ENCODE measurements around the gene FBXL17. TPM values are rescaled to one million over a fixed set of nuclear protein-coding genes. Genes with fewer than 3 reads are reported as not detected.

Gene FBXL17
- total RNA-seq, 1 donor from 2014 or later, result 22.4 TPM

DNA sequence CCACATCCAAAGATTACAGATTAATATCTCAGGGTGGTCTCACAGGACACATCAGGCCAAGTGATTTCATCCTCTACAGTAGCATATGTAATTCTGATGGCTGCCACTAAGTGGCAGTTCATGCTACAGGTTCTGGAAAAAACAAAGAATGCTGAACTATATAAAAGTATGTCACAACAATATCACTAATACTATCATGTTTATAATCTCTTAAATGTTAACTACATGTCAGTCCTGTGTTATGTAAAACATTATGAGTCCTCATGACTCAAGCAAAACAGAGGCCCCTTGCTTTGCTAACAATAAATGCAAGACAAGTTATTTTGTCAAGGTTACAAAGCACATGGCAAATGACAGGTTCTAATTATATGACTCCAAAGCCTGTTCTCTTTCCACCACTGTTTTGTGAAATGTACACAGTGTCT, 233.2 kb downstream of the FBXL17 start:
- Histone ChIP-seq H3K27me3 (ENCODE audit: control insufficient read depth in 3 of 3, insufficient read depth in 3 of 3, low read length in 3 of 3) (no peaks in the 10 kb centered on the region), H3K36me3 (ENCODE audit: control insufficient read depth in 3 of 3, insufficient read depth in 3 of 3, low read length in 3 of 3) (peaks cover 0 to 3% (median 0%) of the 10 kb centered on the region in 3 donors), H3K27ac (ENCODE audit: low read depth, low read length) (no peak overlapping the region), H3K4me1 (ENCODE audit: control insufficient read depth in 3 of 3, insufficient read depth in 3 of 3, low read length in 3 of 3) (peaks cover 0 to 6% (median 0%) of the 10 kb centered on the region in 3 donors), H3K9me3 (ENCODE audit: control insufficient read depth in 3 of 3, low read length in 3 of 3) (no peaks in the 10 kb centered on the region), H3K9ac (ENCODE audit: low read depth in 1 of 3, low read length in 3 of 3) (no peak overlapping the region), H3K4me3 (ENCODE audit: low read length in 3 of 3) (no peak overlapping the region)

DNA sequence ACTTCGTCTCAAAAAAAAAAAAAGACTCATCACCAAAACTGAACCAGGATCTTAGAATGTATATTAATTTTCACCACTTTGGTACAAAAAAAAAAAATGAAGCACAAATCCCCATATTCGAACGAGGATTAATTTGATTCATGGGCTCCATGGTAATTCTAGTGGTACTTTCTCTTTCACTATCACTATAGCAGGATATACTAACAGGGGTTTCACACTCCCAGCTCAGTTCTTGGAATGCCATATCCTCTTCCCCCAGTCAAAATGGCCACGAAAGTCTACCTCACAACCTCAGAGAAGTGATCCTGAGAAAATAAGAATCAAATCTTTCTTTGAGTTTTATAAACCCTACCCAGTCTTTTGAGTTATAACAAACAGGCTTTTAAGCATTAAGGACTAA, 235.7 kb downstream of the FBXL17 start:
- Histone ChIP-seq H3K9me3 (ENCODE audit: control insufficient read depth in 3 of 3, low read length in 3 of 3) (no peaks in the 10 kb centered on the region), H3K4me1 (ENCODE audit: control insufficient read depth in 3 of 3, insufficient read depth in 3 of 3, low read length in 3 of 3) (peaks cover 0 to 6% (median 0%) of the 10 kb centered on the region in 3 donors), H3K9ac (ENCODE audit: low read depth in 1 of 3, low read length in 3 of 3) (no peak overlapping the region), H3K36me3 (ENCODE audit: control insufficient read depth in 3 of 3, insufficient read depth in 3 of 3, low read length in 3 of 3) (peaks cover 0 to 3% (median 0%) of the 10 kb centered on the region in 3 donors), H3K27ac (ENCODE audit: low read depth, low read length) (no peak overlapping the region), H3K27me3 (ENCODE audit: control insufficient read depth in 3 of 3, insufficient read depth in 3 of 3, low read length in 3 of 3) (no peaks in the 10 kb centered on the region), H3K4me3 (ENCODE audit: low read length in 3 of 3) (no peak overlapping the region)

DNA sequence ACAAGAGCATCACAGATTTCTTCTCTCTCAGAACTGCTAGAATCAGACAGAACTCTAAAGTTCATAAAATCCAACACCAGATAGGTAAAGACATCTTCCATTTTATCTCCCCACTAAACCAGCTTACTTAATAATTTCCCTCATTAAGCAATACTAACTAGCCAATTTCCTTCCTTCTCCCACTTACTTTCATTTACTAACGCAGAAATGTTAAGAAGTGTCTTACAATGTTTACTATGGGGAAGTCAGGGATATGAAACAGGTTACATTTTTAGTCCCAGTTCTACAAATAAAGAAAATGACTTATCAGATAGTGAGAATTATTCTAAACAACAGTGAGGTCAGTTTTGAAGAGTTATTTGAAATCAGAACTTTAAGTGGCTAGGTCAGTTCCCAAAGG, 236.5 kb downstream of the FBXL17 start:
- no peak overlapping the region for H3K4me3 ChIP-seq (ENCODE audit: low read length in 3 of 3)
- H3K36me3 ChIP-seq (ENCODE audit: control insufficient read depth in 3 of 3, insufficient read depth in 3 of 3, low read length in 3 of 3), result peaks cover 0 to 3% (median 0%) of the 10 kb centered on the region in 3 donors
- no peaks in the 10 kb centered on the region for H3K9me3 ChIP-seq (ENCODE audit: control insufficient read depth in 3 of 3, low read length in 3 of 3)
- H3K4me1 ChIP-seq (ENCODE audit: control insufficient read depth in 3 of 3, insufficient read depth in 3 of 3, low read length in 3 of 3), result peaks cover 0 to 6% (median 0%) of the 10 kb centered on the region in 3 donors
- no peak overlapping the region for H3K9ac ChIP-seq (ENCODE audit: low read depth in 1 of 3, low read length in 3 of 3)
- no peaks in the 10 kb centered on the region for H3K27me3 ChIP-seq (ENCODE audit: control insufficient read depth in 3 of 3, insufficient read depth in 3 of 3, low read length in 3 of 3)
- no peak overlapping the region for H3K27ac ChIP-seq (ENCODE audit: low read depth, low read length)

DNA sequence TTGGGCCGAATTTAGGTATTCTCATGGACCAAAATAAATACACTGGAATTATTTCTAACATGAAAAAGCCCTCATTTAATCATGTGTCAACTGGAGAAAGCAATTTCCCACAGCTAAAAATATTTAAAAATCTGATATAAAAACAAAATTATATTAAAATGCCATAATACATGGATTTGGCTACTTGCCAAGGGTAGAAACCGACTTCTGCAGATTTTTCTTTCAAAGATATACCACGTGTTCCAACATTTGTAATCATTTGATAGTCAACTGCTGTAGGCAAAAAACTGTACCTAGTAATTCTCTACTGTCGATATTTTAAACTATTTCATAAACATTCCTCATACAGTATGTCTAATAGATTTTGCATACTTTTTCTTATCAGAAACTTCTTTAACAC, 237.6 kb downstream of the FBXL17 start:
- H3K36me3 ChIP-seq (ENCODE audit: control insufficient read depth in 3 of 3, insufficient read depth in 3 of 3, low read length in 3 of 3), result peaks cover 0 to 3% (median 0%) of the 10 kb centered on the region in 3 donors
- H3K4me3 ChIP-seq (ENCODE audit: low read length in 3 of 3), result no peak overlapping the region
- no peak overlapping the region for H3K27ac ChIP-seq (ENCODE audit: low read depth, low read length)
- H3K9me3 ChIP-seq (ENCODE audit: control insufficient read depth in 3 of 3, low read length in 3 of 3), result no peaks in the 10 kb centered on the region
- no peaks in the 10 kb centered on the region for H3K27me3 ChIP-seq (ENCODE audit: control insufficient read depth in 3 of 3, insufficient read depth in 3 of 3, low read length in 3 of 3)
- no peak overlapping the region for H3K9ac ChIP-seq (ENCODE audit: low read depth in 1 of 3, low read length in 3 of 3)
- peaks cover 0 to 4% (median 0%) of the 10 kb centered on the region in 3 donors for H3K4me1 ChIP-seq (ENCODE audit: control insufficient read depth in 3 of 3, insufficient read depth in 3 of 3, low read length in 3 of 3)

DNA sequence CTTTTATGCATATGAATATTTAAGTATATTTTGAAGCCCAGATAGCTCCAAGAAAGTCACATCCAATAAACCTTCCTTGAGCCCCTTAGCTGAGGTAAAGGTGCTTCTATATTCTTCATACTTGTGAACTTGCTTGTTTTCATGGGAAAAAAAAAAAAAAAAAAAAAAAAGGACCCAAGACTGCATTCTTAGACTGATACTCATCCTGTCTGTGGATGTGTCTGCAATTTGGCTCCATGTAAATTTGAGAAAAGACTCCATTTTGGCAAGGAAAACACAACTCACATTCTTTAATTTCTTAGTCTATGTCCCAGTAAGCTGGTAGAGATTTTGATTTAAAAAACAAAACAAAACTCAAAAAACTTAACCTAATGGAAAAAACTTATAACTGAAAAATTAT, 238.3 kb downstream of the FBXL17 start:
- H3K9ac ChIP-seq (ENCODE audit: low read depth in 1 of 3, low read length in 3 of 3), result no peak overlapping the region
- no peak overlapping the region for H3K27ac ChIP-seq (ENCODE audit: low read depth, low read length)
- no peaks in the 10 kb centered on the region for H3K9me3 ChIP-seq (ENCODE audit: control insufficient read depth in 3 of 3, low read length in 3 of 3)
- no peaks in the 10 kb centered on the region for H3K27me3 ChIP-seq (ENCODE audit: control insufficient read depth in 3 of 3, insufficient read depth in 3 of 3, low read length in 3 of 3)
- no peak overlapping the region for H3K4me3 ChIP-seq (ENCODE audit: low read length in 3 of 3)
- no peaks in the 10 kb centered on the region for H3K4me1 ChIP-seq (ENCODE audit: control insufficient read depth in 3 of 3, insufficient read depth in 3 of 3, low read length in 3 of 3)
- H3K36me3 ChIP-seq (ENCODE audit: control insufficient read depth in 3 of 3, insufficient read depth in 3 of 3, low read length in 3 of 3), result peaks cover 0 to 3% (median 0%) of the 10 kb centered on the region in 3 donors

DNA sequence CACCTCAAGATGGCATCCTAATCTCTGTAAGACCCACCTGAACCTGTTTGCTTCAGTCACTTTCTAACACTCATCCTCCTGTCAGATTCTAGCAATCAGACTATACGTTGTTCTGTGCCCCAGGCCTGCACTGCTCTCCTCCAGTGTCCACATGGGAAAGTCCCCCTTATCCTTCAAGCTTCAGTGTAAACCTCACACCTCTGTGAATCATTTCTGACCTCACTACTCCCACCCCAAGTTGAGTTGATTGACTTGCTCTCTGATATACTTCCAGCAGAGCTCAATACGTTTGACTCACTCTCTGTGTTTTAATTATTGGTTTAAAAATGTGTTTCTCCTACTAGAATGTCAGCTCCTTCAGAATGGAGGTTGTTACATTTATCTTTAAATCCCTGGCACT, 240.2 kb downstream of the FBXL17 start:
- no peak overlapping the region for H3K4me3 ChIP-seq (ENCODE audit: low read length in 3 of 3)
- H3K9ac ChIP-seq (ENCODE audit: low read depth in 1 of 3, low read length in 3 of 3), result no peak overlapping the region
- no peaks in the 10 kb centered on the region for H3K27me3 ChIP-seq (ENCODE audit: control insufficient read depth in 3 of 3, insufficient read depth in 3 of 3, low read length in 3 of 3)
- H3K9me3 ChIP-seq (ENCODE audit: control insufficient read depth in 3 of 3, low read length in 3 of 3), result no peaks in the 10 kb centered on the region
- no peaks in the 10 kb centered on the region for H3K4me1 ChIP-seq (ENCODE audit: control insufficient read depth in 3 of 3, insufficient read depth in 3 of 3, low read length in 3 of 3)
- no peak overlapping the region for H3K27ac ChIP-seq (ENCODE audit: low read depth, low read length)
- peaks cover 0 to 2% (median 0%) of the 10 kb centered on the region in 3 donors for H3K36me3 ChIP-seq (ENCODE audit: control insufficient read depth in 3 of 3, insufficient read depth in 3 of 3, low read length in 3 of 3)

DNA sequence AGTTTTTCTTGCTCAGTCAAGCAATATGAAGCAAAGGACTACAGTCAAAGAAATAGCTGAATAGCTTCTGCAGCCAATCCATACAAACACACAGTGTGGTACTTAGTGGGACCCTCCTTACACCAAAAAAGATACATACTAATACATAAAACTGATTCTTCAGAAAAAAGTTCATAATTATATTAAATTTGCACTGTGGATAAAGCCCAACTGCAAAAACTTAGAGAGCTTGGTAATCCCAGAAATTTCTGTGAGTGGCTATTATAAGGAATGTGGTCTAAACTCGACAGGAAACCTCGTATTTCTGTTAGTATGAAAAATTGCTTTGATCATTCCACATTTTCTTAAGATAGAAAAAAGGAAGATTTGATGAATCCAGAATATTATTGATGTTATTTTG, 245.4 kb downstream of the FBXL17 start:
- Histone ChIP-seq H3K36me3 (ENCODE audit: control insufficient read depth in 3 of 3, insufficient read depth in 3 of 3, low read length in 3 of 3) (no peaks in the 10 kb centered on the region), H3K9ac (ENCODE audit: low read depth in 1 of 3, low read length in 3 of 3) (no peak overlapping the region), H3K9me3 (ENCODE audit: control insufficient read depth in 3 of 3, low read length in 3 of 3) (no peaks in the 10 kb centered on the region), H3K27me3 (ENCODE audit: control insufficient read depth in 3 of 3, insufficient read depth in 3 of 3, low read length in 3 of 3) (no peaks in the 10 kb centered on the region), H3K4me1 (ENCODE audit: control insufficient read depth in 3 of 3, insufficient read depth in 3 of 3, low read length in 3 of 3) (no peaks in the 10 kb centered on the region), H3K4me3 (ENCODE audit: low read length in 3 of 3) (no peak overlapping the region), H3K27ac (ENCODE audit: low read depth, low read length) (no peak overlapping the region)

DNA sequence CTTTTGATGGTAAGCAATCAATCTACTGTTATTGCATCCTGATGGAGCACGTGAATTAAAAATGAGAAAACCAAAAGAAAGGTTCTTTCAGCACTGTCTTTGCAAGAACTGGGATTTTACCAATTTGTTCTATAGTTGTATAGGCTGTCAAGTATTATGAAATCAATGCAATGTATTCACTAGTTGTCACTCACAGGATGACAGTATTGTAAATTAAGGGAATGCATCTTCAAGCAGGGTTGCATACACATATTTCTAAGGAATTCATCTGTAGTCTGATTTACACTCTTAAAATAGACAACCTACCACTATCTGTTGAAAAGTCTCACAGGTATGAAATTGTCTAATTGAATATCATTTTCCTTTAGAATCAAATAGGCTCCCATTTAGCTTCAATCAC, 252.8 kb downstream of the FBXL17 start:
- Histone ChIP-seq H3K4me1 (ENCODE audit: control insufficient read depth in 3 of 3, insufficient read depth in 3 of 3, low read length in 3 of 3) (no peaks in the 10 kb centered on the region), H3K27me3 (ENCODE audit: control insufficient read depth in 3 of 3, insufficient read depth in 3 of 3, low read length in 3 of 3) (no peaks in the 10 kb centered on the region), H3K36me3 (ENCODE audit: control insufficient read depth in 3 of 3, insufficient read depth in 3 of 3, low read length in 3 of 3) (no peaks in the 10 kb centered on the region), H3K9me3 (ENCODE audit: control insufficient read depth in 3 of 3, low read length in 3 of 3) (no peaks in the 10 kb centered on the region), H3K27ac (ENCODE audit: low read depth, low read length) (no peak overlapping the region), H3K9ac (ENCODE audit: low read depth in 1 of 3, low read length in 3 of 3) (no peak overlapping the region), H3K4me3 (ENCODE audit: low read length in 3 of 3) (no peak overlapping the region)

DNA sequence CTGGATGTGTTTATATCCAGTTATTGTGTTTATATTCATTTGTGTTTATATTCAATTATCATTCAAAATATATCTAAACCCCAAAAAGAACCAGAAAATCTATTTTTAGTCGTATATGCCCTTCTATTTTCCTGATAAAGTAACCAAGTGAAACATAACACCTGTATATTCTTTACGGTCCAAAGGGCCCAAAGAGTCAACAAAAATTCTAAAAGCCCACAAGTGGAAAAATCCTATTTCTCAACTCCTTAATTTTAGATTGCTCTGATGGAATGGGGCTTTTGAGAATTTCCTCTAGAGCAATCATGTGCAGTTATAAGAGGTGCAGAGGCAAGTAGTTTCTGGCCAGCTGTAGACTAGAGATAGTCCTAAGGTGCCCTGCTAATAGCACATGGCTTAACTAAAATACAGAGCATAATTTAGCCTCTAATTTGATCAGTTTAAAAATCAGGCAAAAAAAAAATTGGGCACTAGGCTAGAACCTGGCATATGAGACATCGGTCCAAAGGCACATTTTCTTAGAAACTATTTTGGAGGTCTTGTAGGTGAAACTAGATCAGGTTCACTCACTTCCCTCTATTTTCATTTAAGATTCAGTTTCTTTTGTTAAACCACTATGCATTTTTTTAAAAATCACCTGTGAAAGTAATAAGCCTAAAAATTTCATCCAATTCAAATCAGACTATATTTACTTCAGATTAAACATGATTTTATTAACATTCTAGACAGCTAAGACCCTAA, 256.0 kb downstream of the FBXL17 start:
- no peaks in the 10 kb centered on the region for H3K4me1 ChIP-seq (ENCODE audit: control insufficient read depth in 3 of 3, insufficient read depth in 3 of 3, low read length in 3 of 3)
- H3K9ac ChIP-seq (ENCODE audit: low read depth in 1 of 3, low read length in 3 of 3), result no peak overlapping the region
- no peaks in the 10 kb centered on the region for H3K9me3 ChIP-seq (ENCODE audit: control insufficient read depth in 3 of 3, low read length in 3 of 3)
- H3K4me3 ChIP-seq (ENCODE audit: low read length in 3 of 3), result no peak overlapping the region
- H3K36me3 ChIP-seq (ENCODE audit: control insufficient read depth in 3 of 3, insufficient read depth in 3 of 3, low read length in 3 of 3), result no peaks in the 10 kb centered on the region
- H3K27ac ChIP-seq (ENCODE audit: low read depth, low read length), result no peak overlapping the region
- no peaks in the 10 kb centered on the region for H3K27me3 ChIP-seq (ENCODE audit: control insufficient read depth in 3 of 3, insufficient read depth in 3 of 3, low read length in 3 of 3)

DNA sequence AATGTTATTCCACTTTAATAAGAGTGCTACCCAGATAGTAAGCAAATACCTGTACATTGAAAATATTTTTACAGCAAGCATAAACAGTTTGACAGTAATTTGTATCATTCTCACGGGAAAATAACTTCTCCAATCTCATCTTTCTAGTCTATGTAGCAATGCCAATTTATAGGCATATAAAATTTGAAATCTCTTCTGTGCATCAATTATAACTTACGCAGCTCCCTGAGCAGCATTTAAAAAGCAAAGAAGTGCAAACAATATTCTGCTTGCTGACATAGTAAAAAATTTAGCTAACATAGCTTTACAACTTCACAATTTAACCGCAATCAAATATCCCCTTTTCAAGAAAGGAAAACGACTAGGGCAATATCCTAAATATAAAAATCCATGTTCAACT, 257.3 kb downstream of the FBXL17 start:
- Histone ChIP-seq H3K4me1 (ENCODE audit: control insufficient read depth in 3 of 3, insufficient read depth in 3 of 3, low read length in 3 of 3) (peaks cover 0 to 3% (median 0%) of the 10 kb centered on the region in 3 donors), H3K9ac (ENCODE audit: low read depth in 1 of 3, low read length in 3 of 3) (no peak overlapping the region), H3K27me3 (ENCODE audit: control insufficient read depth in 3 of 3, insufficient read depth in 3 of 3, low read length in 3 of 3) (no peaks in the 10 kb centered on the region), H3K36me3 (ENCODE audit: control insufficient read depth in 3 of 3, insufficient read depth in 3 of 3, low read length in 3 of 3) (no peaks in the 10 kb centered on the region), H3K4me3 (ENCODE audit: low read length in 3 of 3) (no peak overlapping the region), H3K27ac (ENCODE audit: low read depth, low read length) (no peak overlapping the region), H3K9me3 (ENCODE audit: control insufficient read depth in 3 of 3, low read length in 3 of 3) (no peaks in the 10 kb centered on the region)
